Neural progenitor cell (in vitro differentiated cells): ENCODE measurements around the gene PBX1. TPM values are rescaled to one million over a fixed set of nuclear protein-coding genes. Genes with fewer than 3 reads are reported as not detected.

Experiments used
- DNase-seq: peaks from one replicate; pipeline ENCODE4 v3.0.0-alpha.2; 2016; ENCODE audit warnings: low spot score
- H2AFZ ChIP-seq: fragments of 200-600 bp; sonication (generic); replicated peaks from 2 replicates; pipeline ENCODE4 v1.6.1; 2016; ENCODE audit warnings: antibody characterized with exemption
- H3F3A ChIP-seq: fragments of 200-600 bp; sonication (generic); 2 replicates; pipeline ENCODE4 v1.6.1; 2016; ENCODE audit warnings: antibody characterized with exemption, low read depth
- H3K27ac ChIP-seq: fragments of 200-600 bp; sonication (generic); 2 replicates; pipeline ENCODE4 v1.5.1; 2016; ENCODE audit warnings: mild to moderate bottlenecking
- H3K27me3 ChIP-seq: fragments of 200-600 bp; sonication (generic); 2 replicates; pipeline ENCODE4 v1.6.1; 2016; ENCODE audit warnings: mild to moderate bottlenecking, moderate library complexity
- H3K36me3 ChIP-seq: fragments of 200-600 bp; sonication (generic); 2 replicates; pipeline ENCODE4 v1.5.1; 2016
- H3K4me1 ChIP-seq: fragments of 200-600 bp; sonication (generic); 2 replicates; pipeline ENCODE4 v1.6.1; 2016; ENCODE audit warnings: mixed run types
- H3K4me2 ChIP-seq: fragments of 200-600 bp; sonication (generic); 2 replicates; pipeline ENCODE4 v1.6.1; 2016
- H3K4me3 ChIP-seq: fragments of 200-600 bp; sonication (generic); 2 replicates; pipeline ENCODE4 v1.5.1; 2016
- H3K79me2 ChIP-seq: fragments of 200-600 bp; sonication (generic); 2 replicates; pipeline ENCODE4 v1.6.1; 2016; ENCODE audit warnings: low read depth
- H3K9ac ChIP-seq: fragments of 200-600 bp; sonication (generic); 2 replicates; pipeline ENCODE4 v1.6.1; 2016
- H3K9me3 ChIP-seq: fragments of 200-600 bp; sonication (generic); 2 replicates; pipeline ENCODE4 v1.5.1; 2016; ENCODE audit warnings: low read depth
- H4K20me1 ChIP-seq: fragments of 200-600 bp; sonication (generic); 2 replicates; pipeline ENCODE4 v1.6.1; 2016; ENCODE audit warnings: low read depth
- H3K27ac Mint-ChIP-seq: 3 replicates; pipeline ENCODE4 v1.8.0; 2021; ENCODE audit warnings: mixed read lengths
- H3K27me3 Mint-ChIP-seq: 2 replicates; pipeline ENCODE4 v1.8.0; 2022; ENCODE audit warnings: low read depth, mild to moderate bottlenecking, inconsistent platforms, moderate library complexity, mixed read lengths; ENCODE audit not compliant: insufficient read depth
- H3K36me3 Mint-ChIP-seq: 3 replicates; pipeline ENCODE4 v1.8.0; 2021; ENCODE audit warnings: mixed read lengths
- H3K4me1 Mint-ChIP-seq: 3 replicates; pipeline ENCODE4 v1.8.0; 2021; ENCODE audit warnings: mixed read lengths
- H3K4me3 Mint-ChIP-seq: 3 replicates; pipeline ENCODE4 v1.8.0; 2021; ENCODE audit warnings: mild to moderate bottlenecking, moderate library complexity, mixed read lengths
- H3K9me3 Mint-ChIP-seq: 3 replicates; pipeline ENCODE4 v1.8.0; 2020; ENCODE audit warnings: mixed read lengths
- EZH2 ChIP-seq: fragments of 200-600 bp; sonication (generic); IDR thresholded peaks from 2 replicates; pipeline ENCODE4 v1.6.1; 2017; ENCODE audit warnings: antibody characterized with exemption, mild to moderate bottlenecking, moderate library complexity
- EZH2phosphoT487 ChIP-seq: fragments of 200-600 bp; sonication (generic); IDR thresholded peaks from 2 replicates; pipeline ENCODE4 v1.6.1; 2017; ENCODE audit warnings: antibody characterized with exemption
- total RNA-seq: library from RNA; depleted of rRNA; stranded (reverse); fragments of >200 nt; gene quantifications from 2 replicates; pipeline ENCODE4 v1.2.3, GENCODE V29; 2015; ENCODE audit warnings: low replicate concordance
- TF ChIP-seq, protein P1 (sequence below): fragments of 200-600 bp; sonication (generic); IDR thresholded peaks from 2 replicates; pipeline ENCODE4 v1.5.1; 2017; ENCODE audit warnings: antibody characterized with exemption, mild to moderate bottlenecking

PBX1 gene
- total RNA-seq, 1 donor from 2014 or later, result 91.1 TPM

DNA sequence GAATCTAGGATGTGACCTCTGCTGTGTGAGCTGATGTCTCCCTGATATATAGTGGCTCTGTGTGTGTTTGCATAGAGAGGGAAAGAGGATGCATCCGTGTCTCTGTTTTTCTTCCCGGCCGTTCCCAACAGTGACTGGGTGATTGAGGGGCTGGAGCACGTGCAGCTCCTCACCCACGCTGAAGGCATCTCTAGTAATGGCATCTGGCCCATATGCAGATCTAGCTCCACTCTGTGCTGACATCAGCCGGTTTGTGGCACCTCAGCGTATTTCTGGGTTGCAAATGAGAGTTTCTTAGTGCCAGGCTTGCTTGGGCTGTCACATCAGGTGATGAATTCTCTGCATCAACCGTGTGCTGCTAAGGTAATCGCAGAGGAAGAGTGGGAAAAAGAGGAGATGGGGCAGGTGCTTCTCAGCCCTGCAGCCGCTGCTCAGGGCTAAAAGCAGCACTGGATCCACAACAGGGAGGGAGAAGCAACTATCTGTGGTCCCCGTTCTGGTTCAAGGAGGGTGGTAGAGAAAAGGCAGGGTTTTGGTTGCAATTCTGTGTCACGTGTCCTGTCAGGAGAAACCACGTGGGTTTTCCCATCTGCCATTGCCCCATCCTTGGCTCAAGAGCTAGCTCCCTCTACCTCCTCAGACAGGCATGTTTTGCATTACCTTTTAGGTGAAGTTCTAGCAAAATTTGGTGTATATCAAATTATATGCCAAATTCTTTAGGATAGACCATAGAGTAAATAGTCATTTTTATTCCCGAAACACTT lies 282.9 kb downstream of the PBX1 start:
- Mint-ChIP-seq H3K4me1 (no peaks in the 10 kb centered on the region), H3K27ac (no peak overlapping the region), H3K36me3 (peaks cover 36% of the 10 kb centered on the region), H3K4me3 (no peak overlapping the region), H3K9me3 (no peaks in the 10 kb centered on the region), H3K27me3 (no peaks in the 10 kb centered on the region)
- Histone ChIP-seq H2AFZ (no peak overlapping the region), H3K4me3 (no peak overlapping the region), H4K20me1 (no peaks in the 10 kb centered on the region), H3K4me1 (peaks cover 16% of the 10 kb centered on the region), H3K9ac (no peak overlapping the region), H3K27me3 (no peaks in the 10 kb centered on the region), H3K79me2 (no peaks in the 10 kb centered on the region), H3K36me3 (peaks cover 11% of the 10 kb centered on the region), H3F3A (no peaks in the 10 kb centered on the region), H3K27ac (no peak overlapping the region), H3K9me3 (no peaks in the 10 kb centered on the region), H3K4me2 (no peak overlapping the region)
- TF ChIP-seq, protein P1, sequence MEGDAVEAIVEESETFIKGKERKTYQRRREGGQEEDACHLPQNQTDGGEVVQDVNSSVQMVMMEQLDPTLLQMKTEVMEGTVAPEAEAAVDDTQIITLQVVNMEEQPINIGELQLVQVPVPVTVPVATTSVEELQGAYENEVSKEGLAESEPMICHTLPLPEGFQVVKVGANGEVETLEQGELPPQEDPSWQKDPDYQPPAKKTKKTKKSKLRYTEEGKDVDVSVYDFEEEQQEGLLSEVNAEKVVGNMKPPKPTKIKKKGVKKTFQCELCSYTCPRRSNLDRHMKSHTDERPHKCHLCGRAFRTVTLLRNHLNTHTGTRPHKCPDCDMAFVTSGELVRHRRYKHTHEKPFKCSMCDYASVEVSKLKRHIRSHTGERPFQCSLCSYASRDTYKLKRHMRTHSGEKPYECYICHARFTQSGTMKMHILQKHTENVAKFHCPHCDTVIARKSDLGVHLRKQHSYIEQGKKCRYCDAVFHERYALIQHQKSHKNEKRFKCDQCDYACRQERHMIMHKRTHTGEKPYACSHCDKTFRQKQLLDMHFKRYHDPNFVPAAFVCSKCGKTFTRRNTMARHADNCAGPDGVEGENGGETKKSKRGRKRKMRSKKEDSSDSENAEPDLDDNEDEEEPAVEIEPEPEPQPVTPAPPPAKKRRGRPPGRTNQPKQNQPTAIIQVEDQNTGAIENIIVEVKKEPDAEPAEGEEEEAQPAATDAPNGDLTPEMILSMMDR, result no peak
- no peak for TF ChIP-seq EZH2
- TF ChIP-seq EZH2phosphoT487, result no peak
- DNase-seq, result no peak

DNA sequence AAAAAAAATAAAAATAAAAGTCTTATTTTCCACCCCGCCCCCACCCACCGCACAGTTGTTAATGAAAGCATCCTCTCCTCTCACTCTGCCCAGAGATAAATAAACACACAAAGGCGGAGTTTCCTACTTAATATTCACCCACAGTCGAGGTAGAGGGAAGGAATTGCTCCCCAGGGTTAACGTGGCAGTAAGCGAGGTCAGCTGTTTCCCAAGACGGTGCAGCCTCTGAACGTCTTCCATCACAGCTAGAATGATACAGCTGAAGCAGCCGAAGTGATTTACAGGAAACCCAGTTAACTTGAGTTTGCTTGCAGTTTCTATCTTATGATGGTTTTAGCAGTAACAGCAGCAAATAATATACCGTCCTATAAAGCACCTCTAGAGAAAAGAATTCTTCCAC lies 283.9 kb downstream of the PBX1 start:
- Histone ChIP-seq H2AFZ (no peak overlapping the region), H3K27ac (no peak overlapping the region), H3K9ac (no peak overlapping the region), H4K20me1 (no peaks in the 10 kb centered on the region), H3K9me3 (no peaks in the 10 kb centered on the region), H3K4me2 (no peak overlapping the region), H3K27me3 (no peaks in the 10 kb centered on the region), H3K36me3 (peaks cover 11% of the 10 kb centered on the region), H3F3A (no peaks in the 10 kb centered on the region), H3K4me1 (peaks cover 16% of the 10 kb centered on the region), H3K4me3 (no peak overlapping the region), H3K79me2 (no peaks in the 10 kb centered on the region)
- H3K36me3 Mint-ChIP-seq, result peaks cover 40% of the 10 kb centered on the region
- no peaks in the 10 kb centered on the region for H3K27me3 Mint-ChIP-seq
- no peak overlapping the region for H3K4me3 Mint-ChIP-seq
- no peak overlapping the region for H3K27ac Mint-ChIP-seq
- TF ChIP-seq, protein P1, result no peak
- no peak for TF ChIP-seq EZH2phosphoT487
- no peak for TF ChIP-seq EZH2
- no peak for DNase-seq
- no peaks in the 10 kb centered on the region for H3K4me1 Mint-ChIP-seq
- no peaks in the 10 kb centered on the region for H3K9me3 Mint-ChIP-seq

DNA sequence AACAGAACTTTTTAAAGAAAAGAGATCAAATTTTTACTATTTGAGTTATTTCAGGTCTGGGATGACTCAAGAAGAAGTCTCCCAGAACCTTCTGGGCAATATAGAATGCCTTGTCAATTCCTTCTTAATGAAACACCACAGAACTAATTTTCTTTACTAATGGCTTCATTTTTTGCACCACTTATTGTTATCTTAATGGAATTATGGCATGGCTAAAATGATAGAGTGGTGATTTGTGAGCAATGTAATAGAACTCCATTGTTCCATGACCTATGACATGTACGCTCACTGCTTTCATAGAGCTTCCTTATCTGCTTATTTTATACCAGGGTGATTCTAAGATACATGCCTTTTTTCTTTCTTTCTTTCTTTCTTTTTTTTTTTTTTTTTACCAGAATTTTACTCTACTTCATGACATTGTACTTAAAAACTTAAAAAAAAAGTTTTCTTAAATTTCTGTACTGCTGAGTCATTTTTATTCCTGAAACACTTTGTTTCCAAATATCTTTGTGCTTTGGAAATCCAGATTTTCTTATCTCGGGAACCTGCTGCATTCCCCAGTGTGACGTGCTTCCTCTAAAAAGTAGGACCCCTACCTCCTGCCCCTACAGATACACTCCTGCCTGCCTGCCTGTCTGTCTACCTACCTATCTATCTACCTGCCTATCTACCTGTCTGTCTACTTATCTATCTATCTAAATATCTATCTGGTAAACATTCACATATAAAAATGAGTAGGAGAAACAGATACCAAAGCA lies 284.9 kb downstream of the PBX1 start:
- Mint-ChIP-seq H3K4me3 (no peak overlapping the region), H3K27ac (no peak overlapping the region), H3K36me3 (peaks cover 43% of the 10 kb centered on the region), H3K9me3 (no peaks in the 10 kb centered on the region), H3K4me1 (no peaks in the 10 kb centered on the region), H3K27me3 (no peaks in the 10 kb centered on the region)
- TF ChIP-seq, protein P1, result no peak
- TF ChIP-seq EZH2phosphoT487 (no peak), EZH2 (no peak)
- no peak for DNase-seq
- no peak overlapping the region for H3K27ac ChIP-seq
- H3K27me3 ChIP-seq, result no peaks in the 10 kb centered on the region
- no peak overlapping the region for H3K9ac ChIP-seq
- no peaks in the 10 kb centered on the region for H3K79me2 ChIP-seq
- no peaks in the 10 kb centered on the region for H3F3A ChIP-seq
- H3K36me3 ChIP-seq, result peaks cover 11% of the 10 kb centered on the region
- no peak overlapping the region for H3K4me2 ChIP-seq
- no peaks in the 10 kb centered on the region for H3K9me3 ChIP-seq
- no peaks in the 10 kb centered on the region for H4K20me1 ChIP-seq
- H3K4me3 ChIP-seq, result no peak overlapping the region
- H2AFZ ChIP-seq, result no peak overlapping the region
- H3K4me1 ChIP-seq, result peaks cover 16% of the 10 kb centered on the region
